Activated naive CD4-positive, alpha-beta T cell treated with anti-CD3 and anti-CD28 coated beads, Interleukin-2, amount 50 U/mL, for 72 hours (primary cell): Measurements from ENCODE around the gene STRIP2. TPM values are rescaled to one million over a fixed set of nuclear protein-coding genes. Genes with fewer than 3 reads are reported as not detected.
A peak's percentile ranks its signal among the peaks of the same experiment; 100 is the strongest.
"Not testable (repeated sequence)": the region's sequence is repeated elsewhere in the genome, so short reads cannot be mapped to it uniquely, and the experiment has no call there.

ENCODE experiments used
- ATAC-seq, 2 donors: fragments of 150-1000 bp; cut with Tn5 transposase; 2 replicates each; pipeline ENCODE4 v1.10.0; 2021; ENCODE audit warnings: mild to moderate bottlenecking in 2 of 2, moderate library complexity in 2 of 2
- DNase-seq, 2 donors: peaks; one replicate each; pipeline ENCODE4 v3.0.0; 2021 to 2022; ENCODE audit warnings: low spot score in 2 of 2
- H3K27ac Mint-ChIP-seq, 2 donors: one replicate each; pipeline ENCODE4 v1.8.0; 2022; ENCODE audit warnings: mild to moderate bottlenecking in 2 of 2, mixed read lengths in 2 of 2
- H3K36me3 Mint-ChIP-seq, 2 donors: one replicate each; pipeline ENCODE4 v1.8.0; 2022; ENCODE audit warnings: mixed read lengths in 2 of 2
- H3K9me3 Mint-ChIP-seq, 2 donors: one replicate each; pipeline ENCODE4 v1.8.0; 2022; ENCODE audit warnings: mixed read lengths in 2 of 2
- total RNA-seq, 2 donors: library from RNA; stranded (reverse); gene quantifications; one replicate each; pipeline ENCODE4 v1.2.3, GENCODE V29; 2022

Gene STRIP2
- total RNA-seq, 2 donors from 2014 or later = 49.2 to 120 TPM

GRCh38 chr7:129401967-129402860 is 32.0 kb upstream of the STRIP2 start:
- H3K27ac Mint-ChIP-seq = no peak overlapping the region
- peaks cover 5 to 7% of the 10 kb centered on the region in 2 donors for H3K36me3 Mint-ChIP-seq
- ATAC-seq (peak; percentile 69), DNase-seq (peak in 1 of 2 donors; percentile 8)
- no peaks in the 10 kb centered on the region for H3K9me3 Mint-ChIP-seq

GRCh38 chr7:129405527-129405926 is 28.7 kb upstream of the STRIP2 start:
- no peak for DNase-seq
- Mint-ChIP-seq H3K36me3 (peaks cover 17 to 36% of the 10 kb centered on the region in 2 donors), H3K27ac (peak overlapping the region in 1 of 2 donors; percentile 37), H3K9me3 (peaks cover 0 to 12% of the 10 kb centered on the region in 2 donors)
- ATAC-seq = peak in 1 of 2 donors; percentile 59

- DNase-seq, ATAC-seq: not testable (repeated sequence)
- Mint-ChIP-seq H3K9me3 (peaks cover 0 to 20% of the 10 kb centered on the region in 2 donors), H3K36me3 (peaks cover 18 to 71% of the 10 kb centered on the region in 2 donors), H3K27ac (peak overlapping the region in 1 of 2 donors; percentile 3)
These were observed 24.0 kb upstream of the STRIP2 start for GRCh38 chr7:129410238-129410637.

GRCh38 chr7:129412501-129412900 is 21.7 kb upstream of the STRIP2 start:
- no peak overlapping the region for H3K27ac Mint-ChIP-seq
- DNase-seq (no peak), ATAC-seq (peak in 1 of 2 donors; percentile 31)
- H3K36me3 Mint-ChIP-seq = peaks cover 18 to 61% of the 10 kb centered on the region in 2 donors
- peaks cover 0 to 20% of the 10 kb centered on the region in 2 donors for H3K9me3 Mint-ChIP-seq

- Mint-ChIP-seq H3K27ac (no peak overlapping the region), H3K9me3 (peaks cover 0 to 4% of the 10 kb centered on the region in 2 donors), H3K36me3 (peaks cover 6 to 20% of the 10 kb centered on the region in 2 donors)
- no peak for ATAC-seq
- DNase-seq = no peak
These were observed 17.2 kb upstream of the STRIP2 start for GRCh38 chr7:129417073-129417472.

- no peak overlapping the region for H3K27ac Mint-ChIP-seq
- ATAC-seq = no peak
- H3K36me3 Mint-ChIP-seq = peaks cover 10 to 29% of the 10 kb centered on the region in 2 donors
- no peak for DNase-seq
- H3K9me3 Mint-ChIP-seq = no peaks in the 10 kb centered on the region
These were observed 12.4 kb upstream of the STRIP2 start for GRCh38 chr7:129421717-129422250.

- peaks cover 15 to 34% of the 10 kb centered on the region in 2 donors for H3K36me3 Mint-ChIP-seq
- ATAC-seq (no peak), DNase-seq (no peak)
- H3K9me3 Mint-ChIP-seq = no peaks in the 10 kb centered on the region
- H3K27ac Mint-ChIP-seq = no peak overlapping the region
These were observed 11.5 kb upstream of the STRIP2 start for GRCh38 chr7:129422727-129423126.

GRCh38 chr7:129423700-129424410 is 10.4 kb upstream of the STRIP2 start:
- ATAC-seq (no peak), DNase-seq (no peak)
- Mint-ChIP-seq H3K27ac (peak overlapping the region in 1 of 2 donors; percentile 14), H3K36me3 (peaks cover 24 to 43% of the 10 kb centered on the region in 2 donors), H3K9me3 (no peaks in the 10 kb centered on the region)

GRCh38 chr7:129426482-129426881 is 7.8 kb upstream of the STRIP2 start:
- H3K36me3 Mint-ChIP-seq = peaks cover 24 to 43% of the 10 kb centered on the region in 2 donors
- no peaks in the 10 kb centered on the region for H3K9me3 Mint-ChIP-seq
- DNase-seq = no peak
- H3K27ac Mint-ChIP-seq = no peak overlapping the region
- no peak for ATAC-seq

GRCh38 chr7:129427526-129428045 is 6.6 kb upstream of the STRIP2 start:
- no peaks in the 10 kb centered on the region for H3K9me3 Mint-ChIP-seq
- DNase-seq (no peak), ATAC-seq (no peak)
- no peak overlapping the region for H3K27ac Mint-ChIP-seq
- H3K36me3 Mint-ChIP-seq = peaks cover 24 to 47% of the 10 kb centered on the region in 2 donors

GRCh38 chr7:129431911-129432643 is 2.2 kb upstream of the STRIP2 start:
- ATAC-seq (no peak), DNase-seq (no peak)
- Mint-ChIP-seq H3K36me3 (peaks cover 31 to 41% of the 10 kb centered on the region in 2 donors), H3K27ac (no peak overlapping the region), H3K9me3 (no peaks in the 10 kb centered on the region)

- DNase-seq = no peak
- H3K9me3 Mint-ChIP-seq = no peaks in the 10 kb centered on the region
- H3K36me3 Mint-ChIP-seq = peaks cover 22 to 30% of the 10 kb centered on the region in 2 donors
- ATAC-seq = no peak
- H3K27ac Mint-ChIP-seq = peak overlapping the region; percentile 94 to 98
These were observed 565 bp downstream of the STRIP2 start for GRCh38 chr7:129434675-129435318.

- Mint-ChIP-seq H3K36me3 (peaks cover 28 to 37% of the 10 kb centered on the region in 2 donors), H3K27ac (peak overlapping the region; percentile 94 to 98)
These were observed 1.2 kb downstream of the STRIP2 start for GRCh38 chr7:129435414-129435829.

GRCh38 chr7:129436335-129436923 is 2.2 kb downstream of the STRIP2 start:
- DNase-seq = no peak
- peaks cover 0 to 8% of the 10 kb centered on the region in 2 donors for H3K9me3 Mint-ChIP-seq
- peak overlapping the region; percentile 94 to 98 for H3K27ac Mint-ChIP-seq
- ATAC-seq = no peak
- H3K36me3 Mint-ChIP-seq = peaks cover 32 to 46% of the 10 kb centered on the region in 2 donors

More at GRCh38 chr7:129435414-129435829, 1.2 kb downstream of the STRIP2 start:
- DNase-seq (no peak), ATAC-seq (peak; percentile 3 to 26)
- peaks cover 0 to 5% of the 10 kb centered on the region in 2 donors for H3K9me3 Mint-ChIP-seq

GRCh38 chr7:129437190-129437589 is 3.0 kb downstream of the STRIP2 start:
- ATAC-seq (no peak), DNase-seq (no peak)
- H3K9me3 Mint-ChIP-seq = peaks cover 0 to 8% of the 10 kb centered on the region in 2 donors
- peaks cover 32 to 41% of the 10 kb centered on the region in 2 donors for H3K36me3 Mint-ChIP-seq
- peak overlapping the region in 1 of 2 donors; percentile 95 for H3K27ac Mint-ChIP-seq
